Activated naive CD8-positive, alpha-beta T cell treated with anti-CD3 and anti-CD28 coated beads, Interleukin-2, amount 50 U/mL, for 24 hours (primary cell): ENCODE data around the gene APIP.

Experiments used
- ATAC-seq: fragments of 150-1000 bp; cut with Tn5 transposase; one replicate; pipeline ENCODE4 v1.10.0; 2021
- DNase-seq: peaks from one replicate; pipeline ENCODE4 v3.0.0; 2021
- H3K27ac Mint-ChIP-seq: one replicate; pipeline ENCODE4 v1.8.0; 2021; ENCODE audit warnings: mild to moderate bottlenecking, mixed read lengths
- H3K27me3 Mint-ChIP-seq: one replicate; pipeline ENCODE4 v1.8.0; 2021; ENCODE audit warnings: mixed read lengths
- H3K36me3 Mint-ChIP-seq: one replicate; pipeline ENCODE4 v1.8.0; 2021; ENCODE audit warnings: low read depth, mixed read lengths
- H3K4me1 Mint-ChIP-seq: one replicate; pipeline ENCODE4 v1.8.0; 2021; ENCODE audit warnings: mixed read lengths
- H3K4me3 Mint-ChIP-seq: one replicate; pipeline ENCODE4 v1.8.0; 2021; ENCODE audit warnings: mild to moderate bottlenecking, moderate library complexity, mixed read lengths
- H3K9me3 Mint-ChIP-seq: one replicate; pipeline ENCODE4 v1.8.0; 2021; ENCODE audit warnings: mixed read lengths

Gene APIP, protein sequence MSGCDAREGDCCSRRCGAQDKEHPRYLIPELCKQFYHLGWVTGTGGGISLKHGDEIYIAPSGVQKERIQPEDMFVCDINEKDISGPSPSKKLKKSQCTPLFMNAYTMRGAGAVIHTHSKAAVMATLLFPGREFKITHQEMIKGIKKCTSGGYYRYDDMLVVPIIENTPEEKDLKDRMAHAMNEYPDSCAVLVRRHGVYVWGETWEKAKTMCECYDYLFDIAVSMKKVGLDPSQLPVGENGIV

DNA sequence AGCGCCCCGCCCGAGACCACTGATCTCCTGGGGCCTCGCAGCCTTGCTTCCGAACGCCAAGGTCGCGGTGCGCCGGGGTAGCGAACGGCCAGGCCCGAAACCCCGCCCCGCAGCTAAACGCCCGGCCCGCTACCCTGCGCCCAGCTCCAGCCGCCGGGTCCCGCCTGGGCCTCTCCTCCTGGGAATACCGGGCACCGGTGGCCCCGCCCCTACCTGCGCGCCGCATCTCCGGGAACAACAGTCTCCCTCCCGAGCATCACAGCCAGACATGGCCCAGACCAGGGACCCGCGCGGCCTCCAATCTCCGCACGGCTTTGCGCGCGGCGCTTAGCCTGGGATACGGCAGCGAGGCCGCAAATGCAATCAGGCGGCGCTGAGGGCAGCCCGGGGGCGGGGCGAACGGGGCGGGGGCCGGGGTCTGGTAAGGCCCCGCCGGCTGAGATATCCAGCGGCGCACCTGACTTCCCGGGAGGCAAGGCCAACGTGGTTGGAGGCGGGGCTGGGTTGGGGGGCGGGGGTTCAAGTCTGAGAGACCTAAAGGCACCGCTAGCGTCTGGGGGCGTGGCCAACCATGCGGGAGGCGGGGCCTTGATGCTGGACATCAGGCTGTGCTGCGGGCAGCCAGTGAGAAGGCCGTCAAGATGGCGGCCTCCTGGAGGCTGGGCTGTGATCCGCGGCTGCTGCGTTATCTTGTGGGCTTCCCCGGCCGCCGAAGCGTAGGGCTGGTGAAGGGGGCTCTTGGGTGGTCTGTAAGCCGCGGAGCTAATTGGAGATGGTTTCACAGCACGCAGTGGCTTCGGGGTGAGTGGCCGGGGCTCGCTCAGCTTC is at the start of gene APIP, which contains the start of gene PDHX:
Gene APIP, minus strand, starts transcription at position 365 of the 828 bp plus-strand sequence. Its CDS starts 95 bp downstream, at position 270.
Gene PDHX, plus strand, starts transcription at position 604 of the 828 bp plus-strand sequence. Its CDS starts 38 bp downstream, at position 642.
- Mint-ChIP-seq H3K4me1 (peaks cover 33% of the 10 kb centered on the region), H3K9me3 (peaks cover 5% of the 10 kb centered on the region), H3K27me3 (no peaks in the 10 kb centered on the region), H3K36me3 (peaks cover 17% of the 10 kb centered on the region), H3K27ac (peak within 1 kb of the TSS; percentile 95), H3K4me3 (peak within 1 kb of the TSS; percentile 95)
- peak; percentile 99 for DNase-seq
- ATAC-seq = peak; percentile 94

DNA sequence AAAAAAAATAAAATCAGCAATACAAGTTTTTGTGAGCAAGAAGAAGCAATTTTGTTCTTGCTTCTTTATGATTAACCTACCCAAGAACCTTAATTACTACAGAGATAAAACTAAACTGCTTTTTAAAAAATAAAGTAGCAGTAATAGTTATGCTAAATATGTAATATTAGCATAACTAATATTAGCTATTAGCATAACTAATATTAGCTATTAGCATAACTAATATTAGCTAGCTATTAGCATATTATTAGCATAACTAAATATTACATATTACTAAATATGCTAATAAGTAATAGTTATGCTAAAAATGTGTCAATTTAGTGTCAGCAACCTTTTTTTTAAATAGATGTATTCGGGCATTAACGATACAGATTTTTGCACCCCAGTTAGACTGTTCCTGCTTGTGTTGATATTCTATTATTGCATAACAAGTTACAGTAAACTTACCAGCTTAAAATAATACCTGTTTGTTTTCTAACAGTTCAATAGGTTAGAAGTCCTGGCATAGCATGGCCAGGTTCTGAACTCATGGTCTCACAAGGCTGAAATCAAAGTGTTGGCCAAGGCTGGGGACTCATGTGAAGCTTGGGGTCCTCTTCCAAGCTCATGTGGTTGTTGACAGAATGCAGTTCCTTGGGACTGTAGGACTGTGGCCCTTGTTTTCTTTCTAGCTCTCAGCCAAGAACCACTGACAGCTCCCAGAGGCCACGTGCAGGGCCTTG is 48.6 kb upstream of the APIP start:
- Mint-ChIP-seq H3K4me3 (no peak overlapping the region), H3K4me1 (no peaks in the 10 kb centered on the region), H3K36me3 (peaks cover 28% of the 10 kb centered on the region)

DNA sequence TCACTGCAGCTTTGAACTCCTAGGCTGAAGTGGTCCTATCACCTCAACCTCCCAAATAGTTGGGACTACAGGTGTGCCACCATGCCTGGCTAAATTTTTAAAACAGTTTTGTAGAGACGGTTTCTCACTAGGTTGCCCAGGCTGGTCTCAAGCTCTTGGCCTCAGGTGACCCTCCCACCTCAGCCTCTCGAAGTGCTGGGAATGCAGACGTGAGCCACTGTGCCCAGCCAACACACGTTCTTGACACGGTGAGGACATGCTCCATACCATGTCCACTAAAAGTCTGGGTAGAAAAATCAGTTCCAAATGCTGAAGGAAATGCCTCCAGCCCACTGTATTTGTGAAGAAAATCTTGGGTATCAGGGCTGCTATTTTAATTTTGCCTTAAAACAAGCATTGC is 47.2 kb upstream of the APIP start:
- Mint-ChIP-seq H3K36me3 (peaks cover 19% of the 10 kb centered on the region), H3K4me1 (no peaks in the 10 kb centered on the region), H3K9me3 (no peaks in the 10 kb centered on the region), H3K27ac (no peak overlapping the region), H3K27me3 (no peaks in the 10 kb centered on the region), H3K4me3 (no peak overlapping the region)
- ATAC-seq (no peak), DNase-seq (no peak)

More for the DNA sequence above, 48.6 kb upstream of the APIP start:
- Mint-ChIP-seq H3K27ac (no peak overlapping the region), H3K9me3 (no peaks in the 10 kb centered on the region), H3K27me3 (no peaks in the 10 kb centered on the region)
- ATAC-seq = no peak
- DNase-seq = no peak

DNA sequence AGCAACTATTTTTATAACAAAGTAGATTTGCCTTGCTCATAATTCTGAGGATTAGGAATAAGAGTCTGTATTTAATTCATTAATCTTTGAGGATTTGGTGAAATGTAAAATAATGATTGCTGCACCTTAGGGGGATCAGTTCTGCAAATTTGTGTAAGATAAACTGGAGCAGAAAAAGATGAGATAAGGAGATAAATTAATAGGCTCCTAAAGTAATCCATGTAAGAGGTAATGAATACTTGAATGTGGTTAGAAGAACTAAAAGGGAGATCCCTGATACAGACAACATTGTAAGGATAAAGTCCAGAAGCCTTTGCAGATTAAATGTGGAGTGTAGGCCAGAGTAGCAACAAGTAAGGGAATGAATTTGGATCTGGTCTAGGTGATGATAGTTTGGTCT is 45.9 kb upstream of the APIP start:
- no peaks in the 10 kb centered on the region for H3K4me1 Mint-ChIP-seq
- no peak overlapping the region for H3K27ac Mint-ChIP-seq
- H3K27me3 Mint-ChIP-seq = no peaks in the 10 kb centered on the region
- no peaks in the 10 kb centered on the region for H3K9me3 Mint-ChIP-seq
- ATAC-seq (no peak), DNase-seq (no peak)
- peaks cover 13% of the 10 kb centered on the region for H3K36me3 Mint-ChIP-seq
- no peak overlapping the region for H3K4me3 Mint-ChIP-seq

DNA sequence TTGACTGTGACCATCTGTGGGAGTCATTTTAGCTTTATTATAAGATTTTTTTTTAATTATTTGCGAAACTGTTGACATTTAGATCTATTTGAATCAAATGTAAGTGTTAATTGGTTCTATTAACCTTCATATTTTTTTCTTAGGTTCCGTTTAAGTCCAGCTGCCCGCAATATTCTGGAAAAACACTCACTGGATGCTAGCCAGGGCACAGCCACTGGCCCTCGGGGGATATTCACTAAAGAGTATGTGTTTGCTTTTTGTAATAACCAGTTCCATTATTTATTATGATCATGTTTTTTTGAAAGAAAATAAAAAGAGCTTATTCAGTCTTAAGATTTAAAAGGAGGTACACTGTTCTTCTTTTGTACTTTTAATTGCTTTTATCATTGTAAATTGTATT is 44.1 kb upstream of the APIP start:
- Mint-ChIP-seq H3K36me3 (peaks cover 6% of the 10 kb centered on the region), H3K27ac (no peak overlapping the region), H3K9me3 (no peaks in the 10 kb centered on the region), H3K4me3 (no peak overlapping the region), H3K27me3 (no peaks in the 10 kb centered on the region), H3K4me1 (no peaks in the 10 kb centered on the region)
- no peak for ATAC-seq
- DNase-seq = no peak

DNA sequence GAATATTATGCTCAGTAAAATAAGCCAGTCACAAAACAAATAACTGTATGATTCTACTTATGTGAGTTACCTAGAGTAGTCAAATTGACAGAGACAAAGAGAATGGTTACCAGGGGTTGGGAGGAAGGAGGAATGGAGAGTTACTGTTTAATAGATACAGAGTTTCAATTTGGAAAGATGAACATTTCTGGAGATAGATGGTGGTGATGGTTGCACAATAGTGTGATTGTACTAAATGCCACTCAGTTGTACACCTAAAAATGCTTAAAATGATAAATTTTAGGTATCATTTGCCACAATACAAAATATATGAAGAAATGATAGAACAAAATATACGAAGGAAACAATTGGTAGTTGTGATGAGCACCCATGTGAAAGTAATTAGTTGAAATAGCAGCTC is 43.6 kb upstream of the APIP start:
- Mint-ChIP-seq H3K4me1 (no peaks in the 10 kb centered on the region), H3K9me3 (no peaks in the 10 kb centered on the region), H3K36me3 (peaks cover 6% of the 10 kb centered on the region), H3K27ac (no peak overlapping the region), H3K27me3 (no peaks in the 10 kb centered on the region), H3K4me3 (no peak overlapping the region)
- no peak for ATAC-seq
- no peak for DNase-seq

DNA sequence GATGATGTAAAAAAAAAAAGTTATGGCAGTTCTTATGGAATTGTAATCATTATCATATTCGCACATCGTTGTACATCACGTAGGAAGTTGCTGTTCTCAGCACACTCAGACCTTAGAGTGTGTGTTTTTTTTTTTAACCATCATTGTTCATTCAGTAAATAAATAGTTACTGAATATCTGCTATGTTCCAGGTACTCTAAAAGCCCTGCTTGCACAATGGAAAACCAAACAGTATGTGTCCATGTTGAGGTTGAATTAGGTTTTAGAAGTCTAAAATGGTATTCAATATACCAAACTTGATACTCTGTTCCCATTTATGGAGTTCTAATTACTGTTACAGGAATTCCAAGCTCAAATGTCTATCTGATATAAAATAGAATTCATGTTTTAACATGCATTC is 41.4 kb upstream of the APIP start:
- H3K27ac Mint-ChIP-seq = no peak overlapping the region
- no peaks in the 10 kb centered on the region for H3K9me3 Mint-ChIP-seq
- peaks cover 4% of the 10 kb centered on the region for H3K4me1 Mint-ChIP-seq
- ATAC-seq = no peak
- H3K36me3 Mint-ChIP-seq = peaks cover 10% of the 10 kb centered on the region
- no peaks in the 10 kb centered on the region for H3K27me3 Mint-ChIP-seq
- no peak for DNase-seq
- H3K4me3 Mint-ChIP-seq = no peak overlapping the region

DNA sequence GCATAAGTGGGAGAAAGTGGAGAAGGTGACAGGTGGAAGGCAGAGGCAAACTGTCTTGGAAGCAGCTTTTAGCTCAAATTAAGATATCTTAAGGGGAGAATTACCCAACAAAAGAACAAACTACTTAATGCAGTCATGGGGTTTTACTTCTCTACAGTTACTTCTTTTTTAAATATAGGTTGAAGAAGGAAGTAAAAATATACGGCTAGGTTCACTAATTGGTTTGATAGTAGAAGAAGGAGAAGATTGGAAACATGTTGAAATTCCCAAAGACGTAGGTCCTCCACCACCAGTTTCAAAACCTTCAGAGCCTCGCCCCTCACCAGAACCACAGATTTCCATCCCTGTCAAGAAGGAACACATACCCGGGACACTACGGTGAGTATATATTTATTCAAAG is 41.0 kb upstream of the APIP start:
- DNase-seq (no peak), ATAC-seq (no peak)
- Mint-ChIP-seq H3K9me3 (no peaks in the 10 kb centered on the region), H3K4me3 (no peak overlapping the region), H3K4me1 (peaks cover 4% of the 10 kb centered on the region), H3K27me3 (no peaks in the 10 kb centered on the region), H3K36me3 (peaks cover 10% of the 10 kb centered on the region), H3K27ac (no peak overlapping the region)

DNA sequence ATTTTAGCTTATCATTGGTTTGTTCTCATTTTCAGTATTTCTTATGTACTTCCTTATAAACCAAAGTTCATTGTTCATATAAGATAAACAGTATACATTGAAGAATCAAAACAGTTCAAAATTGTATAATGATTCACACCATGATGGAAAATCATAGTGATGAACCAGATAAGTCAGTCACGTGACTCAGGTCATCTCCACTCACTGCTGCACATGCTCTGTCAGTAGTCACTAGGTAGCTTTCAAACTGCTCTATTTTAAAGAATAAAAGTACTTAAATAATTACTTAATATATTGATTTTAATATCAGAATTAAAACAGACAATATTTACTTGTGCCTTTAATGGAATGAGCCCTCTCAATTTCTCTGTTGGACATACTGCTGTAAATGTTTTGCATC is 37.8 kb upstream of the APIP start:
- H3K4me3 Mint-ChIP-seq = no peak overlapping the region
- H3K27ac Mint-ChIP-seq = no peak overlapping the region
- H3K9me3 Mint-ChIP-seq = no peaks in the 10 kb centered on the region
- ATAC-seq (no peak), DNase-seq (no peak)
- no peaks in the 10 kb centered on the region for H3K27me3 Mint-ChIP-seq
- H3K36me3 Mint-ChIP-seq = peaks cover 12% of the 10 kb centered on the region
- H3K4me1 Mint-ChIP-seq = peaks cover 4% of the 10 kb centered on the region

DNA sequence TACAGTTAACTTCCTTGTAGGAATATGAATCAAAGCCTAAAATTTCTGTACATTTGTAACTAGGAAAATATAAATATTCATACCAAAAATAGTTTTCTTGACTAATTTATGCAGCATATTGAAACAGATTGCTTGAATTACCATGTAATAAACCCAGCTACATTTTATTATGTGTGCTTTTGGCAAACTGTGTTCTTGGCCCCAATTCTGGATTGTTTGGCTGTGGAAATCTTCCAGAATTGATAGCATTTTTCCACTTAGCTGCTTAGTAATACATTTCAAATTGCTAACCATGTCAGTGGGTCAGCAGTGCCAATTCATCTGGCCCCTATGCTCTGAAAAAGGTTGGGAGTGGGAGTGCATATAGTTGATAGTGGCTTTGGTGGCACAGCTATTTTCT is 32.5 kb upstream of the APIP start:
- DNase-seq (no peak), ATAC-seq (no peak)
- no peaks in the 10 kb centered on the region for H3K27me3 Mint-ChIP-seq
- H3K4me3 Mint-ChIP-seq = no peak overlapping the region
- H3K9me3 Mint-ChIP-seq = peaks cover 7% of the 10 kb centered on the region
- H3K4me1 Mint-ChIP-seq = peaks cover 22% of the 10 kb centered on the region
- no peak overlapping the region for H3K27ac Mint-ChIP-seq
- peaks cover 18% of the 10 kb centered on the region for H3K36me3 Mint-ChIP-seq

DNA sequence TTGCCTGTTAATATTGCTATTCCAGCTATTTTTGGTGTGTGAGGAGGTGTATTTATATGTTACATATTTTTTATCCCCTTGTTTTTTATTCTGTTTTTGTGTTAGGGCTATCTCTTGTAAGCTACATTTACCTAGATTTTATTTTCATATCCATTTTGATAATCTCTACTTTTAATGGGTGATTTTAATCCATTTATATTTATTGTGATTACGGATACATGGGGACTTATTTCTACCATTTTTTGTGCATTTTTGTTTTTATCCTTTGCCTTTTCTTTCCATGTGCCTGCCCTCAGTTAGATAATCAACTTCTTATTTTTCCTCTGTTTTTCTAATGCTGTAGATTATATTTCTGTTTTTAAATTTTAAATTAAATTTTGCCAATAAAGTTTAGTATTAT is 28.5 kb upstream of the APIP start:
- Mint-ChIP-seq H3K36me3 (peaks cover 19% of the 10 kb centered on the region), H3K4me3 (no peak overlapping the region), H3K9me3 (peaks cover 7% of the 10 kb centered on the region), H3K27me3 (no peaks in the 10 kb centered on the region), H3K4me1 (peaks cover 23% of the 10 kb centered on the region), H3K27ac (no peak overlapping the region)
- ATAC-seq (no peak), DNase-seq (no peak)

DNA sequence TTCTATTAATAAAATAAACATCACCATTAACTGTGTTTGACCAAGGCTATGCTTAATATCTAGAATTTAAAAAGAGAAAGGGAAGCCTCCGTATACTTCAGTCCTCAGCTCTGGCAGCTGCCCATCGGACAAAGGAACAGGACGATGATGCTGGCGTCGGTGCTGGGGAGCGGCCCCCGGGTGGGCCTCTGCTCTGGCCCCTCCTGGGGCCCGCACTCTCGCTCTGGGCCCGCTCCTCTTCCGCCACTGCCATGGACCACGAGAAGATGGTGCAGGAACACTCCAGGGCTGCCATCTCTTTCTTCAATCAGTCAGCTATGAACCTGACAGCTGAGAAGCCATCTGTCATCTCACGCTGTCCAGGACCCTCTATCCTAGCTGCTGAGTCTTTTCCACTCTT is 25.5 kb upstream of the APIP start:
- H3K36me3 Mint-ChIP-seq = peaks cover 19% of the 10 kb centered on the region
- H3K9me3 Mint-ChIP-seq = peaks cover 7% of the 10 kb centered on the region
- ATAC-seq = no peak

DNA sequence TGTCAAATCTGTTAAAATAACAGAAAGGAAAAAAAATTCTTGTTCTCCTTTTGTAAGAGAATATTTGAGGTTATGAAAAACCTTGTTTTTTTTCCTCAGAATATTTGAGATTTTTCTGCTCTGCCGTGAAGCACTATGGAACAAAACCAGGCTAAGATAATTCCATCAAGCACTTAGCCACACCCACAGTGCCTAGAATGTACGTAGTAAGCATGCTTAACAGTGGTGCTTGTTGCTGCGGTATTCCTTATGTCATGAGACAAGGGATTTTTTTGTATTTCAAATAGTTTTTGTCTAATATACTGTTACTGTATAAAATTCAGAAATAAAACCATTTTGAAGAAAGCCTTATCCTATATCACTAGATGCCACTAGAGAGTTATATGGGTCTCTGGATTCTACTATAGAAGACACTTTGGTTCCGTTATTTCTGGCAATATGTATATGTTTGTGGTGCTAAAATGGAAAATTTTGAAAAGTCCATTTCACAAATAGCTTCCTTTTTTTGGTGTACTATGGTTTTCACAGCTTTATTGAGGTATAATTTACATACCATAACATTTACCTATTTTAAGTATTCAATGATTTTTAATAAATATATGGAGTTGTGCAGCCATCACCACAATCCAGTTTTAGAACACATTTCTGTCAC is 24.0 kb upstream of the APIP start:
- ATAC-seq (no peak), DNase-seq (no peak)
- peaks cover 18% of the 10 kb centered on the region for H3K4me1 Mint-ChIP-seq
- peaks cover 7% of the 10 kb centered on the region for H3K9me3 Mint-ChIP-seq
- no peaks in the 10 kb centered on the region for H3K27me3 Mint-ChIP-seq
- H3K36me3 Mint-ChIP-seq = peaks cover 25% of the 10 kb centered on the region
- no peak overlapping the region for H3K4me3 Mint-ChIP-seq
- no peak overlapping the region for H3K27ac Mint-ChIP-seq

More for the DNA sequence above, 25.5 kb upstream of the APIP start:
- Mint-ChIP-seq H3K27ac (no peak overlapping the region), H3K27me3 (no peaks in the 10 kb centered on the region), H3K4me1 (peaks cover 22% of the 10 kb centered on the region), H3K4me3 (no peak overlapping the region)
- DNase-seq = no peak

DNA sequence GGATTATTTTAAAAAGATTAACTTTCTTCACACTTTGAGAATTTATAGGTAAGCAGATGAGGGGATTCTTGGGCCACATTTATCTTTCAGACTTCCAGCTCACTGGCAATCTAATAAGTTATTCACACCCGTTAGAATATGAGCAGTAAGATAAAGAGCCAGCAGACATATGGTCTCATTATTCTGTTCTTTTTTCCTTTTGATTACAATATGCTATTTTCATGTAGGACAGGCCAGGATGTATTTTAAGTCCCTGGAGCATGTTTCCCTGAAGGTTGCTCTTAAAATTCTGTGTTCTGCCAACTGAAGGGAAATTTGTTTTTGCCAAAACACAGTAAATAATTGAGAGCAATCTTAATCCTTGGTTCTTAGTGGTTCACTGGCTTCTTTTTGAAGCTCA is 22.4 kb upstream of the APIP start:
- H3K4me3 Mint-ChIP-seq = no peak overlapping the region
- ATAC-seq (no peak), DNase-seq (no peak)
- no peaks in the 10 kb centered on the region for H3K27me3 Mint-ChIP-seq
- H3K4me1 Mint-ChIP-seq = peaks cover 17% of the 10 kb centered on the region
- H3K9me3 Mint-ChIP-seq = no peaks in the 10 kb centered on the region
- H3K27ac Mint-ChIP-seq = no peak overlapping the region
- H3K36me3 Mint-ChIP-seq = peaks cover 22% of the 10 kb centered on the region
